ENCODE data around the gene TSPAN15.
A peak's percentile ranks its signal among the peaks of the same experiment; 100 is the strongest.

TSPAN15 gene

GRCh38 chr10:69506487-69506833 is 55.2 kb downstream of the TSPAN15 start:
- Histone ChIP-seq H4K20me1 (ENCODE audit: insufficient read depth, low read length, poor library complexity, severe bottlenecking) (no peaks in the 10 kb centered on the region), H3K4me3 (ENCODE audit: low read length, poor library complexity, severe bottlenecking) (no peak overlapping the region), H3K36me3 (ENCODE audit: insufficient read depth, low read length) (no peaks in the 10 kb centered on the region), H3K79me2 (ENCODE audit: insufficient read depth, low read length) (no peaks in the 10 kb centered on the region), H2AFZ (ENCODE audit: low read length) (no peak overlapping the region), H3K9ac (ENCODE audit: low read depth, low read length, poor library complexity, severe bottlenecking) (no peak overlapping the region), H3K9me2 (replicated peaks; ENCODE audit: low read depth, low read length) (no peaks in the 10 kb centered on the region), H3F3A (ENCODE audit: low read depth) (no peaks in the 10 kb centered on the region), H3K9me3 (ENCODE audit: insufficient read depth, low read depth, low read length) (no peaks in the 10 kb centered on the region), H3K27me3 (ENCODE audit: insufficient read depth, low read length, poor library complexity, severe bottlenecking) (no peaks in the 10 kb centered on the region), H3K4me1 (ENCODE audit: insufficient read depth, low read length, poor library complexity, severe bottlenecking) (peaks cover 4% of the 10 kb centered on the region), H3K4me2 (ENCODE audit: low read depth, low read length, poor library complexity, severe bottlenecking) (no peak overlapping the region)
- TF ChIP-seq, protein P1, sequence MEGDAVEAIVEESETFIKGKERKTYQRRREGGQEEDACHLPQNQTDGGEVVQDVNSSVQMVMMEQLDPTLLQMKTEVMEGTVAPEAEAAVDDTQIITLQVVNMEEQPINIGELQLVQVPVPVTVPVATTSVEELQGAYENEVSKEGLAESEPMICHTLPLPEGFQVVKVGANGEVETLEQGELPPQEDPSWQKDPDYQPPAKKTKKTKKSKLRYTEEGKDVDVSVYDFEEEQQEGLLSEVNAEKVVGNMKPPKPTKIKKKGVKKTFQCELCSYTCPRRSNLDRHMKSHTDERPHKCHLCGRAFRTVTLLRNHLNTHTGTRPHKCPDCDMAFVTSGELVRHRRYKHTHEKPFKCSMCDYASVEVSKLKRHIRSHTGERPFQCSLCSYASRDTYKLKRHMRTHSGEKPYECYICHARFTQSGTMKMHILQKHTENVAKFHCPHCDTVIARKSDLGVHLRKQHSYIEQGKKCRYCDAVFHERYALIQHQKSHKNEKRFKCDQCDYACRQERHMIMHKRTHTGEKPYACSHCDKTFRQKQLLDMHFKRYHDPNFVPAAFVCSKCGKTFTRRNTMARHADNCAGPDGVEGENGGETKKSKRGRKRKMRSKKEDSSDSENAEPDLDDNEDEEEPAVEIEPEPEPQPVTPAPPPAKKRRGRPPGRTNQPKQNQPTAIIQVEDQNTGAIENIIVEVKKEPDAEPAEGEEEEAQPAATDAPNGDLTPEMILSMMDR (conservative IDR thresholded peaks at IDR 0.05; ENCODE audit: low read length): no peak
- no peak for TF ChIP-seq EZH2phosphoT487 (IDR thresholded peaks at IDR 0.05; ENCODE audit: borderline replicate concordance)

DNA sequence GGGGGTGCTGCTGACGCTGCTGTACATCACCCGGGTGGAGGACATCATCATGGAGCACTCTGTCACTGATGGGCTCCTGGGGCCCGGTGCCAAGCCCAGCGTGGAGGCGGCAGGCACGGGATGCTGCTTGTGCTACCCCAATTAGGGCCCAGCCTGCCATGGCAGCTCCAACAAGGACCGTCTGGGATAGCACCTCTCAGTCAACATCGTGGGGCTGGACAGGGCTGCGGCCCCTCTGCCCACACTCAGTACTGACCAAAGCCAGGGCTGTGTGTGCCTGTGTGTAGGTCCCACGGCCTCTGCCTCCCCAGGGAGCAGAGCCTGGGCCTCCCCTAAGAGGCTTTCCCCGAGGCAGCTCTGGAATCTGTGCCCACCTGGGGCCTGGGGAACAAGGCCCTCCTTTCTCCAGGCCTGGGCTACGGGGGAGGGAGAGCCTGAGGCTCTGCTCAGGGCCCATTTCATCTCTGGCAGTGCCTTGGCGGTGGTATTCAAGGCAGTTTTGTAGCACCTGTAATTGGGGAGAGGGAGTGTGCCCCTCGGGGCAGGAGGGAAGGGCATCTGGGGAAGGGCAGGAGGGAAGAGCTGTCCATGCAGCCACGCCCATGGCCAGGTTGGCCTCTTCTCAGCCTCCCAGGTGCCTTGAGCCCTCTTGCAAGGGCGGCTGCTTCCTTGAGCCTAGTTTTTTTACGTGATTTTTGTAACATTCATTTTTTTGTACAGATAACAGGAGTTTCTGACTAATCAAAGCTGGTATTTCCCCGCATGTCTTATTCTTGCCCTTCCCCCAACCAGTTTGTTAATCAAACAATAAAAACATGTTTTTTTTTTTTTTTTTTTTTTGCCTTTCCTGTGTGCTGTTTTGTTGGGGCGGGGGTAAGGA is 55.8 kb downstream of the TSPAN15 start:
- no peaks in the 10 kb centered on the region for H4K20me1 ChIP-seq (ENCODE audit: insufficient read depth, low read length, poor library complexity, severe bottlenecking)
- no peaks in the 10 kb centered on the region for H3K79me2 ChIP-seq (ENCODE audit: insufficient read depth, low read length)
- no peaks in the 10 kb centered on the region for H3K36me3 ChIP-seq (ENCODE audit: insufficient read depth, low read length)
- peaks cover 4% of the 10 kb centered on the region for H3K4me1 ChIP-seq (ENCODE audit: insufficient read depth, low read length, poor library complexity, severe bottlenecking)
- no peaks in the 10 kb centered on the region for H3K27me3 ChIP-seq (ENCODE audit: insufficient read depth, low read length, poor library complexity, severe bottlenecking)
- no peaks in the 10 kb centered on the region for H3K9me2 ChIP-seq (replicated peaks; ENCODE audit: low read depth, low read length)
- peak overlapping the region; percentile 50 for H3K4me2 ChIP-seq (ENCODE audit: low read depth, low read length, poor library complexity, severe bottlenecking)
- TF ChIP-seq, protein P1 (conservative IDR thresholded peaks at IDR 0.05; ENCODE audit: low read length): no peak
- TF ChIP-seq EZH2phosphoT487 (IDR thresholded peaks at IDR 0.05; ENCODE audit: borderline replicate concordance): no peak
- no peak overlapping the region for H3K9ac ChIP-seq (ENCODE audit: low read depth, low read length, poor library complexity, severe bottlenecking)
- H3K4me3 ChIP-seq (ENCODE audit: low read length, poor library complexity, severe bottlenecking): peak overlapping the region; percentile 19
- H3F3A ChIP-seq (ENCODE audit: low read depth): no peaks in the 10 kb centered on the region
- peak overlapping the region; percentile 74 for H2AFZ ChIP-seq (ENCODE audit: low read length)
- H3K9me3 ChIP-seq (ENCODE audit: insufficient read depth, low read depth, low read length): no peaks in the 10 kb centered on the region

GRCh38 chr10:69508738-69509340 is 57.6 kb downstream of the TSPAN15 start:
- H3K9me2 ChIP-seq (replicated peaks; ENCODE audit: low read depth, low read length): no peaks in the 10 kb centered on the region
- no peak overlapping the region for H3K4me2 ChIP-seq (ENCODE audit: low read depth, low read length, poor library complexity, severe bottlenecking)
- H3K79me2 ChIP-seq (ENCODE audit: insufficient read depth, low read length): no peaks in the 10 kb centered on the region
- no peak overlapping the region for H3K9ac ChIP-seq (ENCODE audit: low read depth, low read length, poor library complexity, severe bottlenecking)
- no peaks in the 10 kb centered on the region for H3K27me3 ChIP-seq (ENCODE audit: insufficient read depth, low read length, poor library complexity, severe bottlenecking)
- no peak for TF ChIP-seq EZH2phosphoT487 (IDR thresholded peaks at IDR 0.05; ENCODE audit: borderline replicate concordance)
- TF ChIP-seq, protein P1 (conservative IDR thresholded peaks at IDR 0.05; ENCODE audit: low read length): no peak
- H3F3A ChIP-seq (ENCODE audit: low read depth): no peaks in the 10 kb centered on the region
- H3K4me3 ChIP-seq (ENCODE audit: low read length, poor library complexity, severe bottlenecking): no peak overlapping the region
- no peaks in the 10 kb centered on the region for H4K20me1 ChIP-seq (ENCODE audit: insufficient read depth, low read length, poor library complexity, severe bottlenecking)
- H3K9me3 ChIP-seq (ENCODE audit: insufficient read depth, low read depth, low read length): no peaks in the 10 kb centered on the region
- peaks cover 4% of the 10 kb centered on the region for H3K4me1 ChIP-seq (ENCODE audit: insufficient read depth, low read length, poor library complexity, severe bottlenecking)
- H3K36me3 ChIP-seq (ENCODE audit: insufficient read depth, low read length): no peaks in the 10 kb centered on the region
- H2AFZ ChIP-seq (ENCODE audit: low read length): no peak overlapping the region
